BLaER1 treated with 17β-estradiol and CSF1 and Interleukin-3, amounts not matched to agents 10 nM and 100 nM (cell line): ENCODE measurements around the gene UGT1A6.

Experiments
- H3K27ac ChIP-seq, 11 experiments: shearing (Covaris generic); formaldehyde crosslinking; 2 replicates each; pipeline ENCODE4 v1.8.1; 2022
- H3K27me3 ChIP-seq, 11 experiments: shearing (Covaris generic); formaldehyde crosslinking; 2 replicates each; pipeline ENCODE4 v1.8.1; 2022
- H3K36me3 ChIP-seq, 11 experiments: shearing (Covaris generic); formaldehyde crosslinking; 2 replicates each; pipeline ENCODE4 v1.8.1; 2022
- H3K4me1 ChIP-seq, 10 experiments: shearing (Covaris generic); formaldehyde crosslinking; 2 replicates each; pipeline ENCODE4 v1.8.1; 2022
- H3K4me2 ChIP-seq, 11 experiments: shearing (Covaris generic); formaldehyde crosslinking; 2 replicates each; pipeline ENCODE4 v1.8.1; 2022
- H3K4me3 ChIP-seq, 10 experiments: shearing (Covaris generic); formaldehyde crosslinking; 2 replicates each; pipeline ENCODE4 v1.8.1; 2022
- H3K9ac ChIP-seq, 11 experiments: shearing (Covaris generic); formaldehyde crosslinking; 2 replicates each; pipeline ENCODE4 v1.8.1; 2022
- H3K9me3 ChIP-seq, 11 experiments: shearing (Covaris generic); formaldehyde crosslinking; replicated peaks in 1 of 11; 2 replicates each; pipeline ENCODE4 v1.8.1; 2022
- H4K20me1 ChIP-seq, 11 experiments: shearing (Covaris generic); formaldehyde crosslinking; 2 replicates each; pipeline ENCODE4 v1.8.1; 2022
- Cebpa-rat ChIP-seq, 11 experiments: shearing (Covaris generic); IDR thresholded peaks; 2 replicates each; pipeline ENCODE4 v1.8.1; 2022

UGT1A6 gene

DNA sequence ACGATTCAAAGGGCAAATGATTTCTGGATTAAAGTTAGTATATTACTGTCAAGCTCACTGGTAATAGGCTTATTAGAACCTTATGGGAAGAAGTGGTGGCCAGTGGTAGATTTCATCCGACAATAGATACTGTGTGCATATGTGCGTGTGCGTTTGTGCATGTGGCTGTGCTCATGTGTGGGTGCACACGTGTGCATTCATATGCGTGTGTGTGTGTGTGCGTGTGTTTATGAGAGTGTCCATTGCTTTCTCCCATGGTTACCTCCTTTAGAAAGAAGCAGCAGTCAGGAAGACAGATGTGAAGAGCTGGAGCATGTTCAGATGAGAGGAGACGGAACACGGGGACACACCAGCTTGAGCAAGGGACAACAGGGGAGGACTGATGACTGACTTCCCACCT lies 76.6 kb downstream of the UGT1A6 start:
- peaks cover 0 to 17% (median 0%) of the 10 kb centered on the region in 10 experiments; a peak in 8 of 20 replicates for H3K4me1 ChIP-seq
- no peak overlapping the region for H3K27ac ChIP-seq
- H3K9ac ChIP-seq: no peak overlapping the region
- H3K4me3 ChIP-seq: no peak overlapping the region
- H3K9me3 ChIP-seq: 0 out of 22 replicates have a peak, but pooled peaks cover 0 to 4% (median 0%) of the 10 kb centered on the region in 11 experiments
- no peaks in the 10 kb centered on the region for H3K27me3 ChIP-seq
- H4K20me1 ChIP-seq: no peaks in the 10 kb centered on the region
- H3K4me2 ChIP-seq: no peak overlapping the region
- TF ChIP-seq Cebpa-rat (IDR thresholded peaks at IDR 0.05): no peak
- H3K36me3 ChIP-seq: no peaks in the 10 kb centered on the region

DNA sequence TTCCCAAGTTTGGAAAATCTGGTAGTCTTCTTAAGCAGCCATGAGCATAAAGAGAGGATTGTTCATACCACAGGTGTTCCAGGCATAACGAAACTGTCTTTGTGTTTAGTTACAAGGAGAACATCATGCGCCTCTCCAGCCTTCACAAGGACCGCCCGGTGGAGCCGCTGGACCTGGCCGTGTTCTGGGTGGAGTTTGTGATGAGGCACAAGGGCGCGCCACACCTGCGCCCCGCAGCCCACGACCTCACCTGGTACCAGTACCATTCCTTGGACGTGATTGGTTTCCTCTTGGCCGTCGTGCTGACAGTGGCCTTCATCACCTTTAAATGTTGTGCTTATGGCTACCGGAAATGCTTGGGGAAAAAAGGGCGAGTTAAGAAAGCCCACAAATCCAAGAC lies 79.5 kb downstream of the UGT1A6 start:
- no peak overlapping the region for H3K4me2 ChIP-seq
- H3K36me3 ChIP-seq: no peaks in the 10 kb centered on the region; a peak in 2 of 22 replicates
- no peaks in the 10 kb centered on the region for H3K4me1 ChIP-seq
- no peaks in the 10 kb centered on the region for H4K20me1 ChIP-seq
- no peak overlapping the region for H3K9ac ChIP-seq
- no peak overlapping the region for H3K4me3 ChIP-seq
- H3K9me3 ChIP-seq: peaks cover 19 to 25% (median 22%) of the 10 kb centered on the region in 11 experiments
- H3K27ac ChIP-seq: no peak overlapping the region
- no peaks in the 10 kb centered on the region for H3K27me3 ChIP-seq
- TF ChIP-seq Cebpa-rat (IDR thresholded peaks at IDR 0.05): no peak

DNA sequence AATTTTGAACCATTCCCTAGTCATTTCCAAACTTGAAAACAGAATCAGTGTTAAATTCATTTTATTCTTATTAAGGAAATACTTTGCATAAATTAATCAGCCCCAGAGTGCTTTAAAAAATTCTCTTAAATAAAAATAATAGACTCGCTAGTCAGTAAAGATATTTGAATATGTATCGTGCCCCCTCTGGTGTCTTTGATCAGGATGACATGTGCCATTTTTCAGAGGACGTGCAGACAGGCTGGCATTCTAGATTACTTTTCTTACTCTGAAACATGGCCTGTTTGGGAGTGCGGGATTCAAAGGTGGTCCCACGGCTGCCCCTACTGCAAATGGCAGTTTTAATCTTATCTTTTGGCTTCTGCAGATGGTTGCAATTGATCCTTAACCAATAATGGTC lies 79.9 kb downstream of the UGT1A6 start:
- Histone ChIP-seq H3K9me3 (peaks cover 20 to 29% (median 25%) of the 10 kb centered on the region in 11 experiments), H3K4me3 (no peak overlapping the region), H4K20me1 (no peaks in the 10 kb centered on the region), H3K4me2 (no peak overlapping the region), H3K27ac (no peak overlapping the region), H3K9ac (no peak overlapping the region), H3K4me1 (no peaks in the 10 kb centered on the region), H3K36me3 (no peaks in the 10 kb centered on the region; a peak in 2 of 22 replicates), H3K27me3 (no peaks in the 10 kb centered on the region)
- no peak for TF ChIP-seq Cebpa-rat (IDR thresholded peaks at IDR 0.05)

DNA sequence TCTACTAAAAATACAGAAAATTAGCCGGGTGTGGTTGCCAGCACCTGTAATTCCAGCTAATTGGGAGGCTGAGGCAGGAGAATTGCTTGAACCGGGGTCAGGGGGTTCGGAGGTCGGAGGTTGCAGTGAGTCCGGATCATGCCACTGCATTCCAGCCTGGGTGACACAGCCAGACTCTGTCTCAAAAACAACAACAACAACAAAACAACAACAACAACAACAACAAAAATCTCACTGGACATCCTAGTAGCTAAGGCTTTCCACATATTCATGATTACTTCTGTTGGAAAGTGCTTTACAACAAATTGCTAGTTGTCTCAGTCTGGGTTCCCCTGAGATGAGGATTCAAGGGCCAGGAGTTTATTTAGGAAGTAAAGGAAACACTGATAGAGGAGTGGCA lies 81.2 kb downstream of the UGT1A6 start:
- Histone ChIP-seq H3K27me3 (no peaks in the 10 kb centered on the region), H3K9ac (no peak overlapping the region), H3K4me2 (no peak overlapping the region), H3K9me3 (peaks cover 21 to 40% (median 31%) of the 10 kb centered on the region in 11 experiments), H3K36me3 (no peaks in the 10 kb centered on the region; a peak in 2 of 22 replicates), H3K4me1 (no peaks in the 10 kb centered on the region), H3K27ac (no peak overlapping the region), H3K4me3 (no peak overlapping the region), H4K20me1 (no peaks in the 10 kb centered on the region)
- TF ChIP-seq Cebpa-rat (IDR thresholded peaks at IDR 0.05): no peak

DNA sequence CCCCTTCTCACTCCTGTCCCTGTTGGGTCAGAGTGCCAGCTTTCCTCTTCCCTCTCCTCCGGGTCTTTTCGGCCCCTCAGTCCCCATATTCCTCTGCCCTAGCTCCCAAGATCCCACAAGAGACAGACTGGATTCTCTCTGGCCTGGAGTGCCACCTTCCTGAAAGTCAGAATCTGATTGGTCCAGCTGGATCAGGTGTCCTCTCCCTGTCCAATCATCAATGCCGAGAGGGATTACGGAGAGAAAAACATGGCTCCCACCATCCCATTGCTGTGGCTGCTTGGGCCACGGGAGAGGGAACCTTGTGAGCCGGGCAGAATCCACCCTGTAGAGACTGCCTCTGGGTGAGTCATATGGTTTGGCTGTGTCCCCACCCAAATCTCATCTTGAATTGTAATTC lies 82.7 kb downstream of the UGT1A6 start:
- H4K20me1 ChIP-seq: no peaks in the 10 kb centered on the region
- peaks cover 26 to 55% (median 42%) of the 10 kb centered on the region in 11 experiments for H3K9me3 ChIP-seq
- H3K27me3 ChIP-seq: no peaks in the 10 kb centered on the region
- H3K4me2 ChIP-seq: no peak overlapping the region
- TF ChIP-seq Cebpa-rat (IDR thresholded peaks at IDR 0.05): no peak
- H3K4me3 ChIP-seq: no peak overlapping the region
- no peaks in the 10 kb centered on the region; a peak in 2 of 22 replicates for H3K36me3 ChIP-seq
- H3K4me1 ChIP-seq: no peaks in the 10 kb centered on the region
- H3K9ac ChIP-seq: no peak overlapping the region
- no peak overlapping the region for H3K27ac ChIP-seq

DNA sequence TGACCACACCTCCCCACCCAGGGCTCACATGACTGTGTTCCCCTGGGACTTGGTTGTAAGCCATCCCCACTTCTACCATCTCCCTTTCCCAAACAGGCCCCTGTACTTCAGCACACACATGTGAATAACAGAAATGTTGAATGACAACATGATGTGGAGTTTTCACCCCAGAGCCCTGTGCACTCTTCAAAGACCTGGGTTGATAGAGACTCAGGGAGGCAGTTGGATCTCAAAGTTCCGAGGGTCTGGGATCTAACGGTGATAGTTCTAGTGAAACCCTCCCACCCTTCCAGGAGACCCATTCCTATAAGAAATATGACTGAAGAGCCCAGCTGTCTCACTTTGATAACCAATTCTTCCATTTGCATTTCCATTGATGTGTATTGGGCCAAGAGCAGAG lies 85.3 kb downstream of the UGT1A6 start, which contains the start of gene MROH2A:
Gene MROH2A (plus strand): TSS at position 301 of the 400 bp plus-strand sequence. CDS start 1,029 bp downstream, outside the sequence.
- Histone ChIP-seq H3K27ac (no peak within 1 kb of the TSS), H3K9me3 (peaks cover 31 to 61% (median 49%) of the 10 kb centered on the region in 11 experiments), H4K20me1 (no peaks in the 10 kb centered on the region), H3K27me3 (no peaks in the 10 kb centered on the region), H3K36me3 (no peaks in the 10 kb centered on the region; a peak in 2 of 22 replicates), H3K4me3 (no peak within 1 kb of the TSS), H3K9ac (no peak within 1 kb of the TSS), H3K4me2 (no peak within 1 kb of the TSS), H3K4me1 (no peaks in the 10 kb centered on the region)
- no peak for TF ChIP-seq Cebpa-rat (IDR thresholded peaks at IDR 0.05)

DNA sequence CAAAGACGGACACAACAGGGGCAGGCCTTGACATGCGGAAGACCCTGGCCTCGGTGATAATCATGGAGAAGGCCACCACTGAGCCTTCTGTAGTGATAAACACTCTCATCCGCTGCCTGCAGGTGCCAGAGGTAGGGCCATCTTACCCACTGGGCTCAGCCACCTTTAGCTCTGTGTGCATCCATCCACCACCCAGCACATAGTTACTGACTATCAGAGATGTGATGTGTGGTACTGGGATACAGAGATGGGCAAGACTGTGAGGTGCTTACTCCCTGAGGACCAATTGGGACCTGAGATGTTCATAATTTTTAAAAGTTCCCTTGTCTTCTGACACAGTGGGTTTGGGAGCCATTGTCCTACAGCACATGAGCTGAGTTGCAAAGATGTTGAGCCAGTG lies 87.0 kb downstream of the UGT1A6 start:
- Histone ChIP-seq H3K36me3 (no peaks in the 10 kb centered on the region; a peak in 2 of 22 replicates), H4K20me1 (no peaks in the 10 kb centered on the region), H3K27me3 (no peaks in the 10 kb centered on the region), H3K4me3 (no peak overlapping the region), H3K27ac (no peak overlapping the region), H3K4me1 (peaks cover 0 to 3% (median 0%) of the 10 kb centered on the region in 10 experiments; a peak in 7 of 20 replicates), H3K9me3 (peaks cover 31 to 66% (median 54%) of the 10 kb centered on the region in 11 experiments), H3K9ac (no peak overlapping the region), H3K4me2 (no peak overlapping the region)
- no peak for TF ChIP-seq Cebpa-rat (IDR thresholded peaks at IDR 0.05)

DNA sequence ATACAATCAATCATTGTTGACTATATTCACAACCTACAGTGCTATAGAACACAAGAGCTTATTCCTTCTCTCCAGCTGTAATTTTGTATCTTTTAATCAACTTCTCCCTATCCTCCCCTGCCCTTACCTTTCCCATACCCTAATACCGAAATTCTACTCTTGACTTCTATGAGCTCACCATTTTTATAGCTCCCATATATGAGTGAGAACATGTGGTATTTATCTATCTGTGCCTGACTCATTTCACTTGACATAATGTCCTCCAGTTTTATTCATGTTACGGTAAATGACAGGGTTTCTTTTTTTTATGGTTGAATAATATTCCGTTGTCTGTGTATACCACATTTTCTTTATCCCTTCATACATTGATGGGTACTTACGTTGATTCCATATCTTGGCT lies 88.1 kb downstream of the UGT1A6 start:
- Histone ChIP-seq H3K27me3 (no peaks in the 10 kb centered on the region), H3K4me2 (no peak overlapping the region), H3K4me1 (peaks cover 0 to 14% (median 4%) of the 10 kb centered on the region in 10 experiments; a peak in 9 of 20 replicates), H3K9me3 (peaks cover 29 to 68% (median 55%) of the 10 kb centered on the region in 11 experiments), H3K27ac (no peak overlapping the region), H3K4me3 (no peak overlapping the region), H4K20me1 (no peaks in the 10 kb centered on the region), H3K9ac (no peak overlapping the region), H3K36me3 (no peaks in the 10 kb centered on the region)
- TF ChIP-seq Cebpa-rat (IDR thresholded peaks at IDR 0.05): no peak

DNA sequence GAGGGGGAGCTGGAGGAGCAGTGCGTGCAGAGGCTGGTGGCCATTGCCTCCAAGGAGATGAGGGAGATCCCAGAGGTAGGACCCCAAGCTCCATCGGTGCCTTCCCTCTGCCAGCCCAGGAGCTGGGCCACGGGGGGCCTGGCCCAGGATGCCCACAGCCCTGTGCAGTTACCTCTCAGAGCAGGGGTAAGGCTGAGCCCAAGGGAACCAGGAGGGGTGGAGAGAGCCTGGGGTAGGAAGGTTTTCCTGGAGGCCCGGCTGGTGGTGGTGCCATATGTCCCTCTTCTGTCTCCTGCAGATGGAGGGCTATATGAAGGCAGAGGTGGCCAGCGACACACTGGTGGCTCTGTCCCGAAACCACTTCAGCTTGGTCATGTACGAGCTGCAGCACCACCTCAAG lies 96.9 kb downstream of the UGT1A6 start:
- no peak overlapping the region for H3K4me3 ChIP-seq
- no peak overlapping the region for H3K9ac ChIP-seq
- no peaks in the 10 kb centered on the region for H4K20me1 ChIP-seq
- H3K36me3 ChIP-seq: no peaks in the 10 kb centered on the region
- no peaks in the 10 kb centered on the region for H3K27me3 ChIP-seq
- H3K27ac ChIP-seq: no peak overlapping the region
- H3K9me3 ChIP-seq: peaks cover 19 to 42% (median 27%) of the 10 kb centered on the region in 11 experiments
- H3K4me1 ChIP-seq: peaks cover 0 to 18% (median 4%) of the 10 kb centered on the region in 10 experiments; a peak in 9 of 20 replicates
- TF ChIP-seq Cebpa-rat (IDR thresholded peaks at IDR 0.05): no peak
- H3K4me2 ChIP-seq: no peak overlapping the region

DNA sequence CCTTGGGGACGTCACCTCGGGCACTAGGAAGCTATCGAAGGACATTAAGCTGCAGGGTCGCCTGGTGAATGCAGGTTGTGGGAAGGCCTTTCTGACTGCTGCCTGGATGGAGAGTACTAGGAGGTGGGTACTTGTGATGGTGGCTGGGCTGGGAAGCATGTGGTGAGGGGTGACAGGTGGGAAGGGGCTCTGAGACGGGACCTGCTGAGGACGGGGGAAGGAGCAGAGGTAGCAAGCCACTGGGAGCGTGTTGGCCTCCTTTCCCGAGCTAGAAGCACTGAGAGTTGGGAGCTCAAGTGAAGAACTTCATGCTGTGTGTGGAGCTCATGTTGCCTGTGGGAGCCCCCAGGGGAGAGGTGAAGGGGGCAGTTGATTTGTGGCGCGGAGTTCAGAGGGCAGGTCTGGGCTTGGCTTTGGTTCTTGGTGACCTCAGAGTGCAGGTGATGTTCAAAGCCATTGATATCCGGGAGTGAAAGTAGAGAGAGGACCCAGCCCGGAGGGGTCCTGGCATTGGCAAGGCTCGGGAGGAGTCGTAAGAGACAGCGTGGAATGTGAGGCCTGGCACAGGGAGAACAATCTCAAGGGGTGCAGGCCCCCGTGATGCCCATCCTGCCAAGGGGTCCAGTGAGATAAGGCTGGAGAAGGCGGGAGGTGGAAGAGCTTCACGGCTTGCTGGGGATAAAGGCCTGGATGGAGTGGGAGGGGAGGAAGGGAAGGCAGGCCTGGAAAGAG lies 98.6 kb downstream of the UGT1A6 start:
- TF ChIP-seq Cebpa-rat (IDR thresholded peaks at IDR 0.05): no peak
- H3K27me3 ChIP-seq: no peaks in the 10 kb centered on the region
- no peaks in the 10 kb centered on the region for H3K36me3 ChIP-seq
- no peak overlapping the region for H3K4me3 ChIP-seq
- H3K27ac ChIP-seq: no peak overlapping the region
- peaks cover 0 to 6% (median 0%) of the 10 kb centered on the region in 10 experiments; a peak in 1 of 20 replicates for H3K4me1 ChIP-seq
- H3K9me3 ChIP-seq: peaks cover 4 to 26% (median 15%) of the 10 kb centered on the region in 11 experiments
- no peak overlapping the region for H3K9ac ChIP-seq
- no peaks in the 10 kb centered on the region for H4K20me1 ChIP-seq
- H3K4me2 ChIP-seq: no peak overlapping the region
